ENCODE measurements around the gene SEBOX.

GRCh38 chr17:28371245-28372202, 6.5 kb upstream of the SEBOX start, which contains the start of gene SARM1:
- TF ChIP-seq CTCF (conservative IDR thresholded peaks at IDR 0.05; ENCODE audit: low read depth, low read length) (no peak), EZH2phosphoT487 (IDR thresholded peaks at IDR 0.05; ENCODE audit: borderline replicate concordance, low read length) (no peak)
